ENCODE data around the gene SLIT3. TPM values are rescaled to one million over a fixed set of nuclear protein-coding genes. Genes with fewer than 3 reads are reported as not detected.

SLIT3 gene
- polyA plus RNA-seq, 1 donor, result 18.3 TPM

DNA sequence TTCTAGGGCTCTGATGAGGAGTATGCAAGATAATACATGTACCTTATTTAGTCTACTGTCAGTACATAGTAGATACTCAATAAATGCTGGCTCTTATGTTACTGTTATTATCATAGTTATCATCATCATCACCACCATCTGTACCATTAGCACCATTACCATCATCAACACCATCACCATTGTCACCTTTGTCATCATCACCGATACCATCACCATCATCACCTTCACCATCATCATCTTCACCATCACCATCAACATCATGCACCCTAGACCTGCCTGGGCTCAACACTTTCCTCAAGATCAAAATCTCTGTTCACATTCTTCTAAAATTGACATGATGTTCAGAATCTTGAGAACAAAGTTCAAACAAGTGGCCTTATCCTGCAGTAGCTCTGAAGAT is 595.6 kb downstream of the SLIT3 start:
- no peak for DNase-seq
- H3K36me3 ChIP-seq (ENCODE audit: control insufficient read depth, insufficient read depth, low read length), result peaks cover 2% of the 10 kb centered on the region
- H3K9me3 ChIP-seq (ENCODE audit: control insufficient read depth, low read depth, low read length), result no peaks in the 10 kb centered on the region
- no peak overlapping the region for H3K27ac ChIP-seq (ENCODE audit: low read length)
- no CpG with 5 or more reads among the region's 1 CpG for WGBS (ENCODE audit: insufficient coverage, low lambda C conversion rate)
- H3K4me3 ChIP-seq (ENCODE audit: low read length), result no peak overlapping the region
- no peaks in the 10 kb centered on the region for H3K4me1 ChIP-seq (ENCODE audit: control insufficient read depth, insufficient read depth, low read length)
- H3K27me3 ChIP-seq (ENCODE audit: control insufficient read depth, insufficient read depth, low read length), result no peaks in the 10 kb centered on the region

DNA sequence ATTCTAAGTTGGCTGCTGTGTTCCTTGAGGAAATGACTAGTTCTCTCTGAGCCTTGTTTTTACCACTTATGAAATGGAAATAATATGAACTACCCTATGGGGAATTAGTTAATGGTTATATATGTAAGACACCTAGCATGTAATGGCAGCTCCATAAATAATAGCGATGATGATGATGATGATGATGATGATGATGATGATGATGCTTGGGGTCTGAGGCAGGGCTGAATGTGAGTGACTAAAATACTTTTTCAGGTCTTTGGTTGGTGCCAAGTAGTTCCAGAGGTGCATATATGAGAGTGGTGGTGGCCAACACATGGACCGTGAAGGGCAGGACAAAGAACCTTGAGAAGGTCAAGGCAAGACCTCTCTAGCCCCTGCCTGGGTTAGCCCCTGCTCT is 598.4 kb downstream of the SLIT3 start:
- peaks cover 4% of the 10 kb centered on the region for H3K36me3 ChIP-seq (ENCODE audit: control insufficient read depth, insufficient read depth, low read length)
- no peaks in the 10 kb centered on the region for H3K4me1 ChIP-seq (ENCODE audit: control insufficient read depth, insufficient read depth, low read length)
- H3K9me3 ChIP-seq (ENCODE audit: control insufficient read depth, low read depth, low read length), result no peaks in the 10 kb centered on the region
- no peaks in the 10 kb centered on the region for H3K27me3 ChIP-seq (ENCODE audit: control insufficient read depth, insufficient read depth, low read length)
- WGBS (ENCODE audit: insufficient coverage, low lambda C conversion rate), result 100% methylated on average over 1 of the region's 2 CpGs
- H3K4me3 ChIP-seq (ENCODE audit: low read length), result no peak overlapping the region
- no peak for DNase-seq
- no peak overlapping the region for H3K27ac ChIP-seq (ENCODE audit: low read length)

- no peak overlapping the region for H3K4me3 ChIP-seq (ENCODE audit: low read length)
- no CpG with 5 or more reads among the region's 5 CpGs for WGBS (ENCODE audit: insufficient coverage, low lambda C conversion rate)
- H3K27ac ChIP-seq (ENCODE audit: low read length), result no peak overlapping the region
Measured at GRCh38 chr5:168701641-168702040, 599.3 kb downstream of the SLIT3 start.

GRCh38 chr5:168699002-168699401 is 601.9 kb downstream of the SLIT3 start:
- Histone ChIP-seq H3K27me3 (ENCODE audit: control insufficient read depth, insufficient read depth, low read length) (no peaks in the 10 kb centered on the region), H3K27ac (ENCODE audit: low read length) (no peak overlapping the region)
- WGBS (ENCODE audit: insufficient coverage, low lambda C conversion rate), result no CpG with 5 or more reads among the region's 8 CpGs

More at GRCh38 chr5:168701641-168702040, 599.3 kb downstream of the SLIT3 start:
- Histone ChIP-seq H3K9me3 (ENCODE audit: control insufficient read depth, low read depth, low read length) (no peaks in the 10 kb centered on the region), H3K27me3 (ENCODE audit: control insufficient read depth, insufficient read depth, low read length) (no peaks in the 10 kb centered on the region), H3K4me1 (ENCODE audit: control insufficient read depth, insufficient read depth, low read length) (no peaks in the 10 kb centered on the region), H3K36me3 (ENCODE audit: control insufficient read depth, insufficient read depth, low read length) (peaks cover 4% of the 10 kb centered on the region)
- no peak for DNase-seq

GRCh38 chr5:168697034-168697720 is 603.8 kb downstream of the SLIT3 start:
- no peaks in the 10 kb centered on the region for H3K4me1 ChIP-seq (ENCODE audit: control insufficient read depth, insufficient read depth, low read length)
- H3K4me3 ChIP-seq (ENCODE audit: low read length), result no peak overlapping the region
- no peak overlapping the region for H3K27ac ChIP-seq (ENCODE audit: low read length)
- whole genome bisulfite sequencing (ENCODE audit: insufficient coverage, low lambda C conversion rate), result 80% methylated on average over 2 of the region's 11 CpGs
- no peaks in the 10 kb centered on the region for H3K27me3 ChIP-seq (ENCODE audit: control insufficient read depth, insufficient read depth, low read length)
- no peak for DNase-seq
- no peaks in the 10 kb centered on the region for H3K9me3 ChIP-seq (ENCODE audit: control insufficient read depth, low read depth, low read length)
- peaks cover 3% of the 10 kb centered on the region for H3K36me3 ChIP-seq (ENCODE audit: control insufficient read depth, insufficient read depth, low read length)

More at GRCh38 chr5:168699002-168699401, 601.9 kb downstream of the SLIT3 start:
- no peak for DNase-seq
- Histone ChIP-seq H3K4me3 (ENCODE audit: low read length) (no peak overlapping the region), H3K36me3 (ENCODE audit: control insufficient read depth, insufficient read depth, low read length) (peaks cover 4% of the 10 kb centered on the region), H3K9me3 (ENCODE audit: control insufficient read depth, low read depth, low read length) (no peaks in the 10 kb centered on the region), H3K4me1 (ENCODE audit: control insufficient read depth, insufficient read depth, low read length) (no peaks in the 10 kb centered on the region)

DNA sequence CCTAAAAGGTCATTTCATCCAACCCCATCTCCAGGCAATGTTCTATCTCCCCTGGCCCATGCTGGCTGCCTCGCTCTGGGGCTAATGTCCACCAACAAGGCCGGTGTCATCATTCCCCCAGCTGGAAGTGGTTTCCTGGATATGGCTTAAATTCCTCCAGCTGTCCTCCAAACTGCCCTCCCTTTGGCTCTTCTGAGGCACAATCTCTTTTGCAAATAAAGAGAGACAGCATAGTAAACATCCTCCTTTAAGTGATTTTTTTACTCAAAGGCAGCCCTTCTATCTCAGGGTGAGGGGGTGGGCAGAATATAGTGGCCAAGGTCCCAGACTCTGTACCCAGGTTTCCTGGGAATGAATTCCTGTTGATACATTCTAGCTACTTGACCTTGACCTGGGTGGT is 604.3 kb downstream of the SLIT3 start:
- no peak for DNase-seq
- Histone ChIP-seq H3K27me3 (ENCODE audit: control insufficient read depth, insufficient read depth, low read length) (no peaks in the 10 kb centered on the region), H3K4me3 (ENCODE audit: low read length) (no peak overlapping the region), H3K27ac (ENCODE audit: low read length) (no peak overlapping the region), H3K9me3 (ENCODE audit: control insufficient read depth, low read depth, low read length) (no peaks in the 10 kb centered on the region), H3K4me1 (ENCODE audit: control insufficient read depth, insufficient read depth, low read length) (no peaks in the 10 kb centered on the region), H3K36me3 (ENCODE audit: control insufficient read depth, insufficient read depth, low read length) (peaks cover 2% of the 10 kb centered on the region)
- WGBS (ENCODE audit: insufficient coverage, low lambda C conversion rate), result no CpG with 5 or more reads among the region's 2 CpGs

GRCh38 chr5:168695301-168695835 is 605.6 kb downstream of the SLIT3 start:
- H3K4me1 ChIP-seq (ENCODE audit: control insufficient read depth, insufficient read depth, low read length), result no peaks in the 10 kb centered on the region
- 100% methylated on average over 1 of the region's 5 CpGs for WGBS (ENCODE audit: insufficient coverage, low lambda C conversion rate)
- H3K9me3 ChIP-seq (ENCODE audit: control insufficient read depth, low read depth, low read length), result no peaks in the 10 kb centered on the region
- DNase-seq, result no peak
- peaks cover 2% of the 10 kb centered on the region for H3K36me3 ChIP-seq (ENCODE audit: control insufficient read depth, insufficient read depth, low read length)
- H3K27ac ChIP-seq (ENCODE audit: low read length), result no peak overlapping the region
- no peak overlapping the region for H3K4me3 ChIP-seq (ENCODE audit: low read length)
- no peaks in the 10 kb centered on the region for H3K27me3 ChIP-seq (ENCODE audit: control insufficient read depth, insufficient read depth, low read length)

GRCh38 chr5:168694289-168694688 is 606.6 kb downstream of the SLIT3 start:
- H3K4me1 ChIP-seq (ENCODE audit: control insufficient read depth, insufficient read depth, low read length), result no peaks in the 10 kb centered on the region
- WGBS (ENCODE audit: insufficient coverage, low lambda C conversion rate), result no CpG with 5 or more reads among the region's 1 CpG
- H3K4me3 ChIP-seq (ENCODE audit: low read length), result no peak overlapping the region
- DNase-seq, result no peak
- no peaks in the 10 kb centered on the region for H3K9me3 ChIP-seq (ENCODE audit: control insufficient read depth, low read depth, low read length)
- no peaks in the 10 kb centered on the region for H3K27me3 ChIP-seq (ENCODE audit: control insufficient read depth, insufficient read depth, low read length)
- no peaks in the 10 kb centered on the region for H3K36me3 ChIP-seq (ENCODE audit: control insufficient read depth, insufficient read depth, low read length)
- H3K27ac ChIP-seq (ENCODE audit: low read length), result no peak overlapping the region

- Histone ChIP-seq H3K4me1 (ENCODE audit: control insufficient read depth, insufficient read depth, low read length) (no peaks in the 10 kb centered on the region), H3K36me3 (ENCODE audit: control insufficient read depth, insufficient read depth, low read length) (no peaks in the 10 kb centered on the region), H3K27ac (ENCODE audit: low read length) (no peak overlapping the region), H3K27me3 (ENCODE audit: control insufficient read depth, insufficient read depth, low read length) (no peaks in the 10 kb centered on the region), H3K9me3 (ENCODE audit: control insufficient read depth, low read depth, low read length) (no peaks in the 10 kb centered on the region), H3K4me3 (ENCODE audit: low read length) (no peak overlapping the region)
- 33% methylated on average over 1 of the region's 3 CpGs for WGBS (ENCODE audit: insufficient coverage, low lambda C conversion rate)
- no peak for DNase-seq
Measured at GRCh38 chr5:168693883-168694282, 607.1 kb downstream of the SLIT3 start.

DNA sequence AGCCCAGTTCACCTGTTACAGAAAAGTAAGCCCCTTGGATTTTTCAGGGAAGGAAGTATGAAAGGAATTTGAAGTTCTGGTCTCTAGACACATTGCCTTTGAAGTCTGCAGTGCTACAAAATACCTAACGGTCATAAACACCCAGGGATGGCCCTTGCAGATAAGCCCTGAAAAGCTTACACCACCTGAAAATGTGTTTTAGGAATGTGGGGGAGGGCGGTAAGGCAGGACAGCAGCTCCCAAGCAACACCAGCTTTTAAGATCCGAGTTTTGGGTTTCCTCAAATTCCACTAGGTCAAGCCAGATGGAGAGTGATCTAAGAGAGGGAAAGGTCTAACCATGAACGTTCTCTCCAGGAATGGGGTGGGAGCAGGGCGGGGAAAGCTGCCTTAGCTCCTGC is 607.6 kb downstream of the SLIT3 start:
- DNase-seq, result peak in 1 of 2 donors; percentile 19
- Histone ChIP-seq H3K4me3 (ENCODE audit: low read length) (no peak overlapping the region), H3K9me3 (ENCODE audit: control insufficient read depth, low read depth, low read length) (no peaks in the 10 kb centered on the region), H3K27ac (ENCODE audit: low read length) (no peak overlapping the region), H3K4me1 (ENCODE audit: control insufficient read depth, insufficient read depth, low read length) (no peaks in the 10 kb centered on the region), H3K27me3 (ENCODE audit: control insufficient read depth, insufficient read depth, low read length) (no peaks in the 10 kb centered on the region), H3K36me3 (ENCODE audit: control insufficient read depth, insufficient read depth, low read length) (no peaks in the 10 kb centered on the region)
- no CpG with 5 or more reads among the region's 5 CpGs for WGBS (ENCODE audit: insufficient coverage, low lambda C conversion rate)

- Histone ChIP-seq H3K4me1 (ENCODE audit: control insufficient read depth, insufficient read depth, low read length) (no peaks in the 10 kb centered on the region), H3K9me3 (ENCODE audit: control insufficient read depth, low read depth, low read length) (no peaks in the 10 kb centered on the region), H3K27ac (ENCODE audit: low read length) (no peak overlapping the region), H3K27me3 (ENCODE audit: control insufficient read depth, insufficient read depth, low read length) (no peaks in the 10 kb centered on the region), H3K36me3 (ENCODE audit: control insufficient read depth, insufficient read depth, low read length) (no peaks in the 10 kb centered on the region), H3K4me3 (ENCODE audit: low read length) (no peak overlapping the region)
- WGBS (ENCODE audit: insufficient coverage, low lambda C conversion rate), result no CpG with 5 or more reads among the region's 4 CpGs
- DNase-seq, result no peak
Measured at GRCh38 chr5:168691891-168692290, 609.0 kb downstream of the SLIT3 start.

Data from large intestine (tissue), 3 donors.